Skeletal muscle cell (primary cell): Measurements from ENCODE around the gene NPRL2.
A peak's percentile ranks its signal among the peaks of the same experiment; 100 is the strongest.

Experiments used
- DNase-seq: peaks from one replicate; pipeline ENCODE4 v3.0.0-alpha.2; 2010; ENCODE audit warnings: low read depth
- H3K4me3 ChIP-seq: 2 replicates; pipeline ENCODE4 v1.5.1; 2011; ENCODE audit warnings: low read depth, mild to moderate bottlenecking, control low read depth, low read length, moderate library complexity

Gene NPRL2

DNA sequence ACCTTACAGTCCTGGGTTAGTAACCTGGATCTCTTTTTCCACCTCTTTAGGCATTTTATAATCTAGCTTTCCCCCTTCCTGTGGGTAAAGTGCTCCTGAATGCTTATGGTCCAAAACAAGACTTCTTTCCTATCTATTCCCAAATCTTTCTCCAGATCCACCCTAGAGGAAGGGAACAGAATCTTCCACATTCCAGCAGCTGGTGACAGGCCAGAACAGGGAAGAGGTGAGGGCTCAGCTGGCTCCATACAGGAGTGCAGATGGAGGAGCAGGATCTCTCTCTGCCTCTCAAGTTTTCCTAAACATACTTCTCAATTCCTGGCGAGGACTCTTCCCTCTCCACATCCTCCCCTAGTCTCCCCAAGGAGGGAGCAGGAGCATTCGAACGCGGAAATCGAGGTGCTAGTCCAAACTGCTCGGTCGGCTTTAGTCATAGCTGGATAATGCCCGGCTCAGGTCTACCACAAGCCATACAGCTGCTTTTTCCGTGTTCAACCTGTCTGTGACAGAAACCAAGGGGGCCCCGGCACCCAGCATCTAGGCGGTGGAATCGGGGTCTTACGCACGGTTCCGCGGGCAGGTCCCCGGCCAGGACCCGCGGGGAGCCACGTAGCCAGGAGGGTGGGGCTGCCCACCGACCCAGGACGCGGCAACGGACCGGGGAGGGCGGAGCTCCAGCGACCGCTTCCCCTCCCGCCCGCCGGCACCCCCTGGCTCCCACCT, 14.0 kb downstream of the NPRL2 start:
- H3K4me3 ChIP-seq = peak overlapping the region; percentile 83
- no peak for DNase-seq

DNA sequence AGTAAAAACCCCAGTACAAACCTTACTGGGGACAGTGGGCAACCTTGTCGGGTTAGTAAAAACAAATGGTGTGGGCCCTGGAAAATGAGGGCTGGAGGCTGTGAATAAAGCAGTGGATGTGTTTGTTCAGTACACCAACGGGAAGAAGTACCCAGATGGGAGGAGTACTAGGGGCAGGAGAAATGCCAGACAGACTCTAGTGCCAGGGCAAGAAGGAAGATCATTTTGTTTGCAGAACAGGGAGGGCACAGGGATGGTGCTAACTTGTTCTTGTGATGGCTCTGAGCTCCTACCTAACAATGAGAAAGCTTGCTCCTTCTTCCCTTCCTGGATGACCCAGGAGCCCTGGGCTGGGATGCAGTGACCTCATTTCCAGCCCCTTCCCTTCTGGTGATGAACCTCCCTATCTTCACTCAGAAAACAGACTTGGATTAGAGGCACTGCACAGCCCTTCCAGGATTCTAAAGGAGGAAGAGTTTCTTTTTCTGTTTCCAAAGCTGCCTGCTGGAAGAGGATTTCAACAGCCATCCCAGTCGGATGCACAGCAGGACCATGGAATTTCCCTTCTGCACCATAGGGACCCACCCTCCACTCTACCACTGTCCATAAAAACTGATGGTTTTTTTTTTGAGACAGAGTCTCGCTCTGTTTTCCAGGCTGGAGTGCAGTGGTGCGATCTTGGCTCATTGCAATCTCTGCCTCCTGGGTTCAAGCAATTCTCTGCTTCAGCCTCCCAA, 16.1 kb downstream of the NPRL2 start:
- no peak overlapping the region for H3K4me3 ChIP-seq

DNA sequence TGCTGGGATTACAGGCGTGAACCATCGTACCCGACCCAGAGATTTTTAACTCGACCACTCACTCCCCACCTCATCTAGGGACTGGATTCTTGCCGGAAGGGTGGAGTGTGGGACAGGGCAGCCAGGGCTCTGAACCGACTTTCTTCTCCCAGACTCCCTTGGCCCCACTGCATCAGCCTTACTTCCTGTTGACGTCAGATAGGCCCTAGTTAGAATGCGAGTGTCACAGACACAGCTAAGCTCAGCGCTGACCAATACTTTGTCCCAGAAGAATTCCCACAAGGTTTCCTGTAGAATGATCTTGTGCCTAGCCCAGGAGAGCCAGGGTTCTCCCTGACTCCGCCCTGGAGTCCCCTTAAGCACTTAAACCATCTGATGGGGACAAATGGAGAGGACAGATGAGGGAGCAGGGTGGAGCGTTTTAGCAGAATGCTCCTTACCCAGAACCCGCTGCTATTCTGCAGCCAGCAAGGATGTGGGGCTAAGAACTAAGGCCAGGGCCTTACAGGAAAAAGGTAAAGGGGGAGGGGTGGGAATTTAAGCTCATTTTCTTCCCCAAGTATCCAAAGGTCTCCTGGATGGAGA, 16.7 kb downstream of the NPRL2 start:
- no peak overlapping the region for H3K4me3 ChIP-seq
- peak; percentile 65 for DNase-seq

More for the DNA sequence above, 16.1 kb downstream of the NPRL2 start:
- no peak for DNase-seq

DNA sequence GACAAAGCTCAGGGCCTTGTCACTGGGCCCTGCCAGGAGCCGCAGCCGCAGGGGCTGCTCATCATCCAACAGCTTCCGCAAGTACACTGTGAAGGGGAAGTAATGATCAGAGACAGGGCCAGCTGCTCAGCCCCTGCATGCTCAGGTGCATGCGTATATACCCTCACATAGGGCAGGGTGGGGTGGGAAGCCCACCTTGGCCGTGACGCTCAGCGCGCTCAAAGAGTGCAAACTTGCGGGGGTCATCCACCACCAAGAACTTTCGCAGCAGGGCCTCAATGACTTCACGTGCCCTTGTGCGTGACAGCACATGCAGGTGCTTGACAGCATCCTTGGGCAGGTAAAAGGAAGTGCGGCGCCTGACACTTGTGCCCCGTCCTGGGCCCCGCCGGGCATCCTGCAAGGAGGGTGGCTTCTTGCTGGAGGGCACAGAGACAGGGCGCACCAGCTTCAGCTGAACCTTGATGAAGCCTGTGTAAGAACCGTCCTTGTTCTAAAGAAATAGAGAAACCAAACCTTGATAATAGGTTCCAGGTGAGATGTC, 19.1 kb downstream of the NPRL2 start:
- DNase-seq = no peak
- no peak overlapping the region for H3K4me3 ChIP-seq

DNA sequence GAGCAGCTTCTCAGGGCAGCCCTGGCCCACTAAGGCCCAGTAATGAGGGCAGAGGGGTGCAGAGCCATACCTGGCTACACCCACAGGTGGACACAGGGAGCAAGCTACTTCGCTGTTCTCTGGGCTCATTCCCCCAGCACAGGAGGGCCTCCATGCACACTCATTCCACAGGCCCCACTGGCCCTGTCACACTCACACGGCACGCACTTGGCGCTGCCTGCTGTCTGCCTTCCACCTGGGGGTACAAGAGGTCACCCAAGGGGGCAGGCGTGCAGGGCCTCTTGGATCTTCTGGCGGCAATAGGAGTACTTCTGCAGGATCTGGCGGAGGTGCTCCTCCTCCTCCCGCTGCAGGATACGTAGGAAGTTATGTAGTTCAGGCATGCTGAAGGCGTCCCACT, 20.2 kb downstream of the NPRL2 start:
- DNase-seq = no peak
- H3K4me3 ChIP-seq = no peak overlapping the region

DNA sequence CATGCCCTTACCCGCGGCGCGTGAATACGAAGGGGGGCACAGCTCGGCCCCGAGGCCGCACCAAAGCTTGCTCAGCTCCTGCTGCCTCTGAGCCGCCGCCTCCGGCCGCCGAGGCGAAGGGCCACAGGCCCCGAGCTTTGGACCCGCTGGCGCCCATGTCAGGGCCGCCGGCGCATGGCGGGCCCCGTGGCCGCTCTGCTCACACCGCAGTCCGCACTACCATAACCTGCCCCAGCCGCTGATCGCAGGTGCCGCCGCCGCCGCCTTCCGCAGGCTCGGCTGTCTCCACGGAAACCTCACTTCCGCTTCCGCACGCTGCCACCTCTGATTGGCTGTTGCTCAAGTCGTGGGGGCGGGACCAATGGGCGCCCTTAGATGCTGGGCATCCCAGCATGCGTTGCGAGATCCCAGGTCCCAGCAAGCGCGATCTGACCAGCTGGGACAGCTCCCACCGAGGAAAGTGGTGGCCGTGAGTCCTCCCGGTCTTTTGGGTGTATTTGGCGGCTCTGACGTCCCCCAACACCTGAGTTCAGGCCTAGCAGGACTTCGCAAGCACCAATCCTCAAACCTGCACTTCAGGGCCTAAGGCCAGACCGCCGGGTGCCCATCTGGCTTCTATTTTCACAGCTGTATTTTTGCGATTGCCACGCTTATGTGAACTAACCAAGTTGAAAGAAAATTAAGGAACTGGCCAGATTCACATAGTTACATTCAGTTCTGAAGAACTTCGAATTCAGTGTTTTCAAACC, 22.5 kb downstream of the NPRL2 start, which contains the start of gene TUSC2:
TUSC2 (minus strand) TSS at position 281 of the 749 bp plus-strand sequence; CDS start at position 157, 124 bp downstream.
- peak within 1 kb of the TSS; percentile 94 for H3K4me3 ChIP-seq
- DNase-seq = peak; percentile 81

DNA sequence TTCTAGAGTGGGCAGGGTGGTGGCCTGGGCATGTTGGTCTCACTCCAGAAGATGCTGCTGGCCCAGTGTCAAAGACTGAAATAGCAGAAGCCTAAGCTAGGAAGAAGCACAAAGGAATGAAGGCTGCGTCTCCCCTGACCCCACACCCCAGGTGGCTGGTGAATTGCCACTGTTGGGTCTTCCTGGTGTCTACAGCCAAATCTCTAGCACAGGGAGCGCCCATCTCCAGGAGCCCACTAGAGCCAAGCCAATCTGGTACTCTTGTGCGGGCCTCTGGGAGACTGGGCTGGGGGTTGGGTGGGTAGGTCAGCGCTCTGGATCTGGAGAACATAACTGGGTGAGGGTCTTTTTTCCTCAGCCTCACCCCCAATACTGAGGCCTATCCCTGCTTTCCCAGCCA, 23.4 kb downstream of the NPRL2 start:
- no peak for DNase-seq

DNA sequence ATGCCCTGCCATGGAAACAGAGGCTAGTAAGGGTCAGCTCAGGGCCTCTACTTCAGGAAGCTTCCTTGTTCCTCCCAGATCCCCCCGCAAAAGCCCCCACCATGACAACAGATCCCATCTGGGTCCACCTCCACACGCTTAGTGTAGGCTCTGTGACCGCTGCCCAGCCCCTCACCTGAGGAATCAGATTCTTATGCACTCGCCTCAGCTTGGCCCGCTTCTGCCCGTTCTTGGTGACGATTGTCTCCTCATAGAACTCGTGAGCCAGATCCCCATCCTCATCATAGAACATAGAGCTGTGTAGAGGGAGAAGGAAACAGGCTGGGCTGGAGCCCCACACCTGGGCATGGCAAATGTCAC, 24.4 kb downstream of the NPRL2 start:
- H3K4me3 ChIP-seq = no peak overlapping the region
- no peak for DNase-seq

More for the DNA sequence above, 23.4 kb downstream of the NPRL2 start:
- H3K4me3 ChIP-seq = peak overlapping the region; percentile 94

DNA sequence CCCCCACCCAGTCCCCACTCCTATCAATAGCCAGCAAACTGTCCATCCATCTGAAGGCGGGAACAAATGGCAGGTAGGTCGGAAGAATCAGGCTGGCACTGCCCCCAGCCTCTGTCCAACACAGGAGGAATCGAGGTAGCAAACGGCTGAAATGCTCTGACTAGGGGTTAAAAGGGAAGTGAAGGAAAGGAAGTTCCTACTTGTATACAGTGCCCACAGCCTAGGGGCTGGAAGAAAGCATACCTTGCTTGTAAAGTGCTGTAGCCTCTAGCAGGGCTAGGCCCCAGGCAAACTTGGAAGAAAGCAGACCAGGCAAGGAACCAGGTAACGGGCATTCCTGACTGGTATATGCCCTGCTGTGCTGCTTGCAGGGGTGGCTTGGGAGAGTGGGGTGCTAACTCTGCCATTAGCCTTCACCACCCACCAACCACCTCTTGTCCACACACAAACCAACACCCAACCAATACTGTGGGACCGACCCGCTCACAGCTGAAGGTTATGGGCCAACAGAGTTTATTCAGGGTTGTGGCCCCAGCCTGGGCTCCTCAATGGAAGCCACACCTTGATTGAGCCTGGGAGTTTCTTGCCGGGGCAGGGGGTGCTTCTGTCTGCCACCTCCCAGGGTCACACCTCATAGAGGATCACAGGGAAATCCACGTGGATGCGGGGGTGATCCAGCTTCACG, 24.9 kb downstream of the NPRL2 start:
- no peak for DNase-seq
- no peak overlapping the region for H3K4me3 ChIP-seq

DNA sequence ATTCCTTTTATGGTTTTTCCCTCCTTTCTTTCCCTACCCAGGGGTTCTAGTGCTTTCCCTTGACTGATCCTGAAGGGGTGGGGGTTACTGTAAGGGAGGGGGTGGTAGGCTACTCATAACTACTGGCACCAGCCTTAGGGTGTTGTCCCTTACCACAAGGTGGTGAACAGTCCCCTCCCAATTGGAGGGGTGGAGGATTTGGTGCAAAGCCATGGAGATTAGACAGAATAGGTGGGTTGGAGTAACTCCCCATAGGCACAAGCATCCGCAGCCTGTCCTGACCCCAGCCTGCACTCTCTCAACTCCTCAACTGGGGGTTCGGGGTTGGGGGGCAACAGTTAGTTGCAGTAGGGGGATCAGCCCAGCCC, 25.5 kb downstream of the NPRL2 start:
- no peak overlapping the region for H3K4me3 ChIP-seq
- DNase-seq = no peak

DNA sequence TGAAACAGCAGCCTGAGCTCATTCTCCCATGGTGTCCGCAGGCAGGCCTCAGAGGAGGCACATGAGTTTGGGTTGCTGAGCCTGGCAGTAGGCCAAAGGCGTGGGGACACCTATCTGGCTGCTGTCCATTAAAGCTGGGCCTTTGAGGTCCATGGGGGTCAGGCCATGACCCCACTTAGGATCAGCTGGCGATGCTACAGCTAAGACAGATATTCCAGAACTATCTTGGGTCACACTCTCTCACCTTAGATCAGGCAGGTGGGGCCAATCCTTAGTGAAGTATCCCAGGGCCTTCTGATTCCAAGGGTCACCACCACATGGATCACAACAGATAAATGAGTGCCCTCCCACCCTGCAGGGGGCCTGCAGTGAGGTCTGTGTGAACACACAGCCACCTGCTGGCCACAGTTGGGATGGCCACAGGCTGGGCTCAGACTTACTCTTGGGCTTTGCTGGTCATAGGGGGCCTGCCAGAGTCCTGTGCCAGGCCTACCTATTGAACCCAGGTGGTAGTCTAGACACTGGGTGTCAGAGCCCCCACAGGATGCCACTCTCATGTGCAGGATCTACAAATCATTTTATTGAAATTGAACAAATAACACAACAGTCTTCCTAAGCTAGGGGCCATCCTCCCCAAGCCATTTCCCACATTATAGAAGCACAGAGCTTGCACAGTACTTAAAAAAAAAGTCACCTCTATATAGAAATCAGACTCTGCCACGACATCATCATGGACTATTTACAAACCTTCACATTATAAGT, 26.0 kb downstream of the NPRL2 start:
- peak; percentile 24 for DNase-seq
- no peak overlapping the region for H3K4me3 ChIP-seq

DNA sequence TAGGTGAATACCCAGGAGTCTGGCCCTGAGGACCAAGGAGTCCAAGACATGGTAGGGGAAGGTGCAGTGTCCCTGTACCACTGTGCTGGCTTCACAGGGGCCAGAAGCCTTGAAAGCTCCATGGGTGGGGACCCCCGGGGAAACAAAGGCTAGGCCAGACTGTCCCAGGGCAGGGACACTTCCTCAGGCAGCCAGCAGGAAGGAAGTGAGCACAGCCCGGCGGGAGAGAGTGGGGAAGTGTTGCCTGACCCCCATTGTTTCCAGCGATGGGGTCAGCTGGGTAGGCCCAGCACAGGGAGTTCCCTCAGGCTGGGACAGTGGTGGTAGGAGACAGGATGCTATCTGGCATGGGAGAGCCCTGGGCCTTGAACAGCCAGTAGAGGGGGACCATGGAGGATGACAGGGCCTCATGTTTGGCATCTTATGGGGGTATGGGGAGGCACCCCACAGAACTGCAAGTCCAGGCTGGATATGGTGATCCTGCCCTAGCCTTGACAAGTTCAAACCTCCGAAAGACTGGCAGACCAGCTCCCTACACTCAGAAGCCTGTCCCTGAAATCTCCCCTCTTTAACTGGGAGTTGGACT, 26.9 kb downstream of the NPRL2 start:
- no peak for DNase-seq
- H3K4me3 ChIP-seq = no peak overlapping the region

DNA sequence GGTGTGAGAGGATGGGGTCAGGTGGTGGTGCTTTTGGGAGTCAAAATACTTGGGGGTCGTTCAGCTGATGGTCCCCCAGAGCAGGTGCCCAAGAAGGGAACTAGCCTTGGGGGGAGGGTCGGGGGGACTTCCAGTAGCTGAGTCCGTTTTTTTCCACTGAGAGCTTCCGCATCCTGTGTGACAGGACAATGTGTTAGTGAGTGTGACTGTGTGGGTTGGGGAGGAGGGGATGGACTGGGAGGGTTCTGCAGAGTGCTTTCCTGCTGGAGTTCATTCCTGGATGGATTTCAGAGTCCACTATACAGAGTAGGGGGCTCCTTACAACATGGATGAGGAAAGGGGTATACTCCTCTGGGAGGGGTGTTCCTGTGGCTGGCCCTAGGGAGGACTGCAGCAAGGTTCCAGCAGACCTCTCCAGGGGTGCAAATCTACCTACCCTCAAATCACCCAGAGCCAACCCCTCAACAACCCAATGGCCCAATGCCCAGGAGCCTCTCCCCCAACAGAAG, 27.4 kb downstream of the NPRL2 start:
- no peak for DNase-seq
- no peak overlapping the region for H3K4me3 ChIP-seq

DNA sequence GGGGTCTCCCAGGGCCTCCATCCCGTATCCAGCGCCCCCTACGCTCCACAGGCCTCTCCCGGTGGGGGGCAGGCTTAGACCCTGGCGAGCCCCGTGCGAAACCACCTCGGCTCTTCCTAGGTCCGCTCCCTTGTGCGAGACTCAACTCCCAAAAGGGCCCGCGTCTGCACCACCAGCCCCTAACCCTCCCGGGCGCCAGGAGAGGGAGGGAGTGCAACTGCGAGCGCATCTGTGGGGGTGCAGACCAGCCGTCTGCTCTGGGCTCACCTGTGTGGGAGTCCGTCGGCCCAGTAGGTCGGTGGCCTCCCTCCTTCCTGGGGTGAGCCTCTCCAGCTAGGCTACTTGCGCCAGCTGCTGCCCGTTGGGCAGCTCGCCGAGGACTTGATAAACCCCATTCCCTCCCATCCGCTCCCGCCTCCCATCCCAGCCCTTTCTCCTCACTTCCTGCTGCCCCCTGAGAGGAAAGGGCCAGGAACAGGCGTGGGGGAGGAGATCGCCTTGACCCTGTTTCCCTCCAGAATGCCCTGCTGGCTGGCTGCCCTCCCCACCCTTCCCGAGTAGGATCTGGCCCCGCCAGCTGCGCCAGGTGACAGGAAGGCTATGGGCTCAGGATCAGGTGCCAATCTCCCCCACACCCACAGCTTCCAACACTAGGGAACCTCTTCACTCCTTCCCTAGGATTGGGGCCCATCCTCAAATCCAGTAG, 28.0 kb downstream of the NPRL2 start, which contains the start of gene HYAL2:
HYAL2 (minus strand) TSS at position 360 of the 706 bp plus-strand sequence. CDS start 2,256 bp downstream, outside the sequence.
- DNase-seq = no peak
- H3K4me3 ChIP-seq = peak within 1 kb of the TSS; percentile 80

DNA sequence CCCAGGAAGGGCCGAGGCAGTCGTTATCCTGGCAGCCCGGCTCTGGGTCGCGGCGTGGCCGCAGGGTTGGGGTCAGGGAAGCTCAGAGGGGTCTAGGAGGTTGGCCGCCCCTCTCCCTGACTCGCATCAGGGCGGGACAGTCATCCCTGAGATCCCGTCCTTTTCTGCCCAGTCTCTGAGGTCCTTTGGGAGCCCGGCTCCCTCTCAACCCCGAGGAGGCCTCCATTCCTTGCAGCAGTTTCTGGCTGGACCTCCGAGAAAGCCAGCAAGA, 28.5 kb downstream of the NPRL2 start:
- H3K4me3 ChIP-seq = peak overlapping the region; percentile 80
- DNase-seq = no peak

DNA sequence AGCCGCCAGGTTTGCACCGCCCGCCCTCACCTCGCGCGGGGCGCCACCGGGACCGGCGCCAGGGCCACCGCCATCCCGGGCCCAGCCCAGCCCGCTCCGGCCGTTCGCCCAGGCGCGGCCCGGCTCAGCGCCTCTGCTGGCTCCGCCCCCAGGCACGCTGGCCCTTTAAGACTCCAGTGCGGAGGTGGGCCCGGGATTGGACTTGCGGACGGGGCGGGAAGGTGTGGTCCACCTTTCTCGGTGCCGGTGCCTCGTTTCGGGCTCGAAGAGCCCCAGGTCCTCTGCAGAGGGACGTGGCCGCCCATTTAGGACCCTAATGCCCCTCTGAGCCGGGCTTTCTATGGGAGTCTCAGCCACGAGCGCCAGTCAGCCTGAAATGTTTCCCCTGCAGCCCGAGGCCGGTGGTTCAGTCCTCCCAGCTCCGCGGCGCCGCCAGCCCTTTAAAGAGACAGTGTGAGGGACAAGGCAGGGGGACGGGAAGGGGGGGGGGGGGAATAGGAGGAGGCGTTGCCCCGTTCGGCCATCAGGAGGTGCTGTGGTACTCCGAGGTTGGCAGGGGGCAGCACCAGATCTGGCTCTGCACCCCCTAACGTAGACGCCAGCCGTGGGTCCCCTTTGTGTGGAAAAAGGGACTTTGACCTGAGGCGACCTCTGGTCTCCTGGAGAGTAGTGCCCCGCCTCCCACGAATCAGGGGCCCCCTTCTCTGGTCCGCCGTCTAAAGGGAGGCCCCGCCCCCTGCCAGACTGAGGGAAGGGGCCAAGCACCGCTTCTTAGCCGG, 29.1 kb downstream of the NPRL2 start:
- DNase-seq = peak; percentile 65

DNA sequence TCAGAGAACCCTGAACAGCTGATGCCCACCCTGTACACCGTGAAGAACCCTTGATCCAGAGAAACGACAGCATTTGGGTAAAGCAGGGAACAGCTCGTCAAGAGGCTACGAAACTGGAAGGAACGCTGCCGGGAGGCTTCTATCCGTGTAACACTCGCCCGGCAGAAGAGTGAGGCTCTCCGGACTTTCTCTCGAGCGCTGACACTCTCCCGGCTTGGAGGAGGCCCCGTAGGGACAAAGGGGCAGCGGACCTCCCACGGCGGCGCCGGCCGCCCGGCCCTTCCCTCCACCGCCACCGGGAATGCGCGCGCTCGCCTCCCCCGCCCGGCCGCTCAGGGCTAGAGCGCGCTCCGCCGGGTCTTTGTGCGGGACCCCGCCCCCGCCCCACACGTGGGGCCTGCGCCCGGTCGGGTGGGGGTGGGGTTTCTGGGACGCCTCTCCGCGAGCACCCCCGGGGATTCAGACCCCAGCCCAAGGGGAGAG, 29.7 kb downstream of the NPRL2 start:
- no peak for DNase-seq
- peak overlapping the region; percentile 80 for H3K4me3 ChIP-seq

More for the DNA sequence above, 29.1 kb downstream of the NPRL2 start:
- H3K4me3 ChIP-seq = peak overlapping the region; percentile 80
